Activated CD8-positive, alpha-beta T cell treated with anti-CD3 and anti-CD28 coated beads for 36 hours (primary cell): ENCODE measurements around the gene ADSL. TPM values are rescaled to one million over a fixed set of nuclear protein-coding genes. Genes with fewer than 3 reads are reported as not detected.

Experiments
- ATAC-seq: fragments of 200-7000 bp; cut with Tn5 transposase; one replicate; pipeline ENCODE4 v1.10.0; 2021; ENCODE audit warnings: mild to moderate bottlenecking, moderate library complexity
- CTCF ChIA-PET: fragments of 350-600 bp; sonication (Branson Sonifier 250); formaldehyde crosslinking; loops from one replicate; lab custom pipeline; 2021; ENCODE audit warnings: antibody characterized with exemption; lab: Charles Lee
- POLR2A ChIA-PET: fragments of 350-600 bp; sonication (Branson Sonifier 250); formaldehyde crosslinking; loops from one replicate; lab custom pipeline; 2021; ENCODE audit warnings: antibody characterized with exemption; lab: Charles Lee
- DNase-seq: peaks from one replicate; pipeline ENCODE4 v3.0.0-alpha.2; 2020
- H3K27ac Mint-ChIP-seq: one replicate; pipeline ENCODE4 v1.8.0; 2021; ENCODE audit warnings: mild to moderate bottlenecking, mixed read lengths
- H3K27me3 Mint-ChIP-seq: one replicate; pipeline ENCODE4 v1.8.0; 2021; ENCODE audit warnings: mixed read lengths
- H3K36me3 Mint-ChIP-seq: one replicate; pipeline ENCODE4 v1.8.0; 2021; ENCODE audit warnings: low read depth, mixed read lengths
- H3K4me1 Mint-ChIP-seq: one replicate; pipeline ENCODE4 v1.8.0; 2021; ENCODE audit warnings: low read depth, mixed read lengths
- H3K4me3 Mint-ChIP-seq: one replicate; pipeline ENCODE4 v1.8.0; 2021; ENCODE audit warnings: mild to moderate bottlenecking, moderate library complexity, mixed read lengths
- H3K9me3 Mint-ChIP-seq: one replicate; pipeline ENCODE4 v1.8.0; 2021; ENCODE audit warnings: mixed read lengths
- intact Hi-C: fragments of 100-400 bp; cut with micrococcal nuclease; formaldehyde crosslinking; loops from one replicate; pipeline ENCODE4 v1.10.0; 2022
- total RNA-seq, 2 experiments: library from RNA; stranded (reverse); gene quantifications; one replicate each; pipeline ENCODE4 v1.2.3, GENCODE V29; 2021
- TF ChIP-seq, protein P1 (sequence below): fragments of 200-600 bp; IDR thresholded peaks from one replicate; pipeline ENCODE4 v1.8.0; 2022; ENCODE audit warnings: antibody characterized with exemption, mild to moderate bottlenecking

The ADSL gene
- total RNA-seq, 2 experiments from 2014 or later: 160 to 169 TPM

DNA sequence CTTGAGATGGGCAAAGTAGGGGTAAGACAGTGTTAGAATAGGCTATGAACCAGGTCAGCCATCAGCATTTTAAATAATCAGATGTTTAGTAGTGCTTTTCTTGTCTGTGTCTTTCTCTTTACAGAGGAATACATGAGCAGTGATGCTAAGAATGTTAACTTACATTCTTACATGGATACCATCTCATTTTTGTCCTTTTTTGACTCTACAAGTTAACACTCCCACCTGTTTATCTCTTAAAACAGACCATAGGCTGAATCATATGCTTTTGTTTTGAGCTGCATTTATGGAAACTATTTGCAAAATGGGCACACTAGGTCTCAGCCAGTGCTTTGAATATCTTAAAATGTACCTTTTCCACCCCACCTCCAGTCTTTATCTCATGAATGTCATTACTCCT lies 25.6 kb upstream of the ADSL start:
- CTCF ChIA-PET: interaction anchor here (1.4 kb wide), 2 partner anchors 10 to 27 kb away, joined by 3 to 4 read pairs; no protein-coding TSS in a partner anchor
- no peak for DNase-seq
- TF ChIP-seq, protein P1, sequence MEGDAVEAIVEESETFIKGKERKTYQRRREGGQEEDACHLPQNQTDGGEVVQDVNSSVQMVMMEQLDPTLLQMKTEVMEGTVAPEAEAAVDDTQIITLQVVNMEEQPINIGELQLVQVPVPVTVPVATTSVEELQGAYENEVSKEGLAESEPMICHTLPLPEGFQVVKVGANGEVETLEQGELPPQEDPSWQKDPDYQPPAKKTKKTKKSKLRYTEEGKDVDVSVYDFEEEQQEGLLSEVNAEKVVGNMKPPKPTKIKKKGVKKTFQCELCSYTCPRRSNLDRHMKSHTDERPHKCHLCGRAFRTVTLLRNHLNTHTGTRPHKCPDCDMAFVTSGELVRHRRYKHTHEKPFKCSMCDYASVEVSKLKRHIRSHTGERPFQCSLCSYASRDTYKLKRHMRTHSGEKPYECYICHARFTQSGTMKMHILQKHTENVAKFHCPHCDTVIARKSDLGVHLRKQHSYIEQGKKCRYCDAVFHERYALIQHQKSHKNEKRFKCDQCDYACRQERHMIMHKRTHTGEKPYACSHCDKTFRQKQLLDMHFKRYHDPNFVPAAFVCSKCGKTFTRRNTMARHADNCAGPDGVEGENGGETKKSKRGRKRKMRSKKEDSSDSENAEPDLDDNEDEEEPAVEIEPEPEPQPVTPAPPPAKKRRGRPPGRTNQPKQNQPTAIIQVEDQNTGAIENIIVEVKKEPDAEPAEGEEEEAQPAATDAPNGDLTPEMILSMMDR: no peak
- no peak for ATAC-seq
- intact Hi-C loops: no loop called here
- Mint-ChIP-seq H3K9me3 (no peaks in the 10 kb centered on the region), H3K4me3 (no peak overlapping the region), H3K27ac (peak overlapping the region; percentile 70), H3K36me3 (peaks cover 50% of the 10 kb centered on the region), H3K27me3 (no peaks in the 10 kb centered on the region), H3K4me1 (peaks cover 55% of the 10 kb centered on the region)
- POLR2A ChIA-PET: interaction anchor here (0.6 kb wide), 1 partner anchor 979 kb away, joined by 3 read pairs; no protein-coding TSS in a partner anchor

DNA sequence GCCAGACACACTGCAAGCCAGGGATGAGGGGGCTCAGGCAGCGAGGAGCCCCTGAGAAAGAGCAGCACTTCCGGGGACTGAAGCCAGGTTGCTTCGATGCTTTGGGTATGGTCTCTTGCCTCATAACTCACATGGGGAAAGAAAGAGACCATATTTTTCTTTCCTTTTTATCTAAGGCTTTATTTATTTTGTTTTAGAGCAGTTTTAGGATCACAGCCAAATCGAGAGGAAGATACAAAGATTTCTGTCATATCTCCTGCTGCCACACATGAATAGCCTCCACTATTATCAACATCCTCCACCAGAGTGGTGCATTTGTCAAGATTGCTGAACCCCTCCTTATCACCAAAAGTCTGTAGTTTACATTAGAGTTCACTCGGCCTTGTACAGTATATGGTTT lies 24.3 kb upstream of the ADSL start:
- Mint-ChIP-seq H3K4me1 (peaks cover 57% of the 10 kb centered on the region), H3K27ac (peak overlapping the region; percentile 16)

DNA sequence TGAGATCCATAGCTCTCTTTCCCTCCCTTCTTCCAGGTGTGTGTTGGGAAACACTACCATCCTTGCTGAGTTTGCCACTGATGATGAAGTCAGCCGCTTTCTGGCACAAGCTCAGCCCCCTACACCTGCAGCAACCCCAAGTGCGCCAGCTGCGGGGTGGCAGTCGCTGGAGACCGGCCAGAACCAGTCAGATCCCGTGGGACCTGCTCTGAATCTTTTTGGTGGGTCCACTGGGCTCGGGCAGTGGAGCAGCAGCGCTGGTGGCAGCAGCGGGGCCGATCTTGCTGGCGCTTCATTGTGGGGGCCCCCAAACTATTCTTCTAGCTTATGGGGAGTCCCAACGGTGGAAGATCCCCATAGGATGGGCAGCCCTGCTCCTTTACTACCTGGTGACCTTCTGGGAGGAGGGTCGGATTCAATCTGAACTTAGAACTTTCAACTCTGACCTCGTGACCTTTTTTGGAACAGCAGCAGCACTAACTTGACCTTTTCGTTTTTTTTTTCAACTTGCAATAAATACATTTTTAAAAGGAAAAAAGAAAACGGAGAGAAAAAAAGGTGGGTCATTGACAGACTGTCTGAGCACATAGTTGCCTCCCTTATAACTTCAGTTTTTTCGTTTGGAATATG lies 23.4 kb upstream of the ADSL start:
- Mint-ChIP-seq H3K36me3 (peaks cover 33% of the 10 kb centered on the region), H3K4me1 (peaks cover 66% of the 10 kb centered on the region), H3K27me3 (no peaks in the 10 kb centered on the region), H3K27ac (peak overlapping the region; percentile 14), H3K4me3 (no peak overlapping the region), H3K9me3 (no peaks in the 10 kb centered on the region)
- TF ChIP-seq, protein P1: no peak
- DNase-seq (no peak), ATAC-seq (no peak)
- intact Hi-C loops: no loop called here
- CTCF ChIA-PET: interaction anchor here (1.1 to 2.1 kb wide), 4 partner anchors 11 to 73 kb away, joined by 3 to 5 read pairs (median 3); no protein-coding TSS in a partner anchor
- POLR2A ChIA-PET: interaction anchor here (0.9 to 2.6 kb wide), 7 partner anchors 13 to 64 kb away, joined by 3 to 10 read pairs (median 5); partner anchors contain the start of gene ADSL

More for the DNA sequence above, 24.3 kb upstream of the ADSL start:
- Mint-ChIP-seq H3K4me3 (no peak overlapping the region), H3K36me3 (peaks cover 39% of the 10 kb centered on the region), H3K9me3 (no peaks in the 10 kb centered on the region), H3K27me3 (no peaks in the 10 kb centered on the region)
- ChIA-PET CTCF (interaction anchor here (1.2 kb wide), 1 partner anchor 27 kb away, joined by 3 read pairs; no protein-coding TSS in a partner anchor), POLR2A (interaction anchor here (0.9 to 2.6 kb wide), 3 partner anchors 12 to 24 kb away, joined by 4 to 10 read pairs (median 8); partner anchors contain the start of gene ADSL)
- intact Hi-C loops: no loop called here
- ATAC-seq (no peak), DNase-seq (no peak)
- TF ChIP-seq, protein P1: no peak

DNA sequence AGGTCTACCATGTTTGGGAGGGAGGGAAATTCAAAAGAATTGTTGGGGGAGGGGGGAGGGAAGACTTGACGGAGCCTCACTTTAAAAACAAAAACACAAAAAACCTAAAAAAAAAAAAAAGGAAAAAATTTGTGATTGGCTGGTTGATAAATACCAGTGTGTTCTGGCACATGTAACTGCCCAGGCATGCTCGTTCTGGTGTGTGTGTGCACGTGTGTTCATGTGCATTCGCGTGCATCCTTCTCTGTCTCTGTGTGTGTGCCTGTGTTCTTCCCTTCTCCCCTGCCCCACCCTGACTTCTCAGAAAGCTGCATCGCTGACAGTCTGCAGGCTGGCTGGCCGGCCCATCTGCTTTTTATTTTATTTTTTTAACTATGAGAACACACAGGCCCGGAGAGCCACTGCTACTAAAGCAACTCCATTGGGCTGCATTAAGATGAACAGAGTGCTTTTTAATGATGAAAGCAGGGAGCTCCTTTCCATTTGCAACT lies 22.6 kb upstream of the ADSL start:
- peaks cover 74% of the 10 kb centered on the region for H3K4me1 Mint-ChIP-seq
- POLR2A ChIA-PET: interaction anchor here (0.6 to 2.6 kb wide), 11 partner anchors 9 to 65 kb away, joined by 3 to 10 read pairs (median 5); no protein-coding TSS in a partner anchor

More for the DNA sequence above, 22.6 kb upstream of the ADSL start:
- ATAC-seq (no peak), DNase-seq (peak; percentile 50)
- Mint-ChIP-seq H3K4me3 (peak overlapping the region; percentile 68), H3K27me3 (no peaks in the 10 kb centered on the region), H3K27ac (peak overlapping the region; percentile 95), H3K9me3 (no peaks in the 10 kb centered on the region), H3K36me3 (peaks cover 29% of the 10 kb centered on the region)
- TF ChIP-seq, protein P1: no peak
- CTCF ChIA-PET: interaction anchor here (1.1 to 2.6 kb wide), 5 partner anchors 10 to 74 kb away, joined by 3 to 20 read pairs (median 4); no protein-coding TSS in a partner anchor
- intact Hi-C loops: no loop called here
